T-helper 9 cell (primary cell): ENCODE results near the gene HMGCS1.
"Not testable (repeated sequence)": the region's sequence is repeated elsewhere in the genome, so short reads cannot be mapped to it uniquely, and the experiment has no call there.

Experiments
- DNase-seq: peaks from one replicate; pipeline ENCODE4 v3.0.0-alpha.2; 2020

The HMGCS1 gene

GRCh38 chr5:43270645-43271044 is 42.6 kb downstream of the HMGCS1 start:
- no peak for DNase-seq

- no peak for DNase-seq
Observed at GRCh38 chr5:43268188-43268820, 44.9 kb downstream of the HMGCS1 start.

GRCh38 chr5:43262269-43262668 is 50.9 kb downstream of the HMGCS1 start:
- not testable (repeated sequence) for DNase-seq

GRCh38 chr5:43258116-43258515 is 55.1 kb downstream of the HMGCS1 start:
- no peak for DNase-seq

- no peak for DNase-seq
Observed at GRCh38 chr5:43256261-43256966, 56.8 kb downstream of the HMGCS1 start.

GRCh38 chr5:43255704-43256103 is 57.5 kb downstream of the HMGCS1 start:
- no peak for DNase-seq

GRCh38 chr5:43251754-43252153 is 61.5 kb downstream of the HMGCS1 start:
- no peak for DNase-seq

- DNase-seq, result no peak
Observed at GRCh38 chr5:43245724-43246385, 67.4 kb downstream of the HMGCS1 start.

- DNase-seq, result no peak
Observed at GRCh38 chr5:43244823-43245565, 68.2 kb downstream of the HMGCS1 start.

GRCh38 chr5:43243270-43243669 is 69.9 kb downstream of the HMGCS1 start:
- DNase-seq, result no peak

- DNase-seq, result no peak
Observed at GRCh38 chr5:43242196-43242595, 71.0 kb downstream of the HMGCS1 start.
